ENCODE measurements around the gene SMARCC2.

Gene SMARCC2

GRCh38 chr12:56127888-56128669 lies 61.2 kb downstream of the SMARCC2 start, which contains the start of gene ESYT1 (continued):
- TF ChIP-seq CTCF (tag by site-specific recombination; IDR thresholded peaks at IDR 0.05), result peak; percentile 67; the same call in 1 of the 2 replicates
- TF ChIP-seq ZNF2 (tag by site-specific recombination; IDR thresholded peaks at IDR 0.05), result peak; percentile 50
- TF ChIP-seq ZBTB26 (tag by site-specific recombination; optimal IDR thresholded peaks at IDR 0.05), result no peak
- TF ChIP-seq ZNF621 (tag by site-specific recombination; IDR thresholded peaks at IDR 0.05), result no peak
- TF ChIP-seq ZNF114 (tag by site-specific recombination; IDR thresholded peaks at IDR 0.05), result no peak
- peak; percentile 46; the same call in 1 of the 2 replicates for TF ChIP-seq ZNF324 (tag by site-specific recombination; IDR thresholded peaks at IDR 0.05)
- peak; percentile 61 for TF ChIP-seq KLF9 (tag by site-specific recombination; IDR thresholded peaks at IDR 0.05; ENCODE audit: low read depth)

GRCh38 chr12:56127485-56127887 lies 61.8 kb downstream of the SMARCC2 start:
- Histone ChIP-seq H3K36me3 (ENCODE audit: control insufficient read depth in 2 of 2, insufficient read depth in 1 of 2, low read length in 2 of 2) (peaks cover 9 to 35% of the 10 kb centered on the region in 2 experiments; a peak in 2 of 3 replicates), H3K9me3 (ENCODE audit: control insufficient read depth, insufficient read depth, low read depth, low read length) (no peaks in the 10 kb centered on the region), H3K27ac (ENCODE audit: extremely low read depth, low read depth, low read length) (peak overlapping the region; percentile 1; the same call in 1 of the 2 replicates), H3K4me1 (ENCODE audit: control insufficient read depth, insufficient read depth, low read length) (peaks cover 9% of the 10 kb centered on the region), H3K4me3 (ENCODE audit: low read depth, low read length) (peak overlapping the region; percentile 21)
- POLR2A ChIA-PET, result interaction anchor here (0.6 to 3.8 kb wide), 28 partner anchors 9 to 501 kb away, joined by 3 to 99 read pairs (median 6); partner anchors contain the start of genes CNPY2, COQ10A, MYL6 and MYL6B
- CTCF ChIA-PET, result interaction anchor here (0.7 to 6.8 kb wide), 11 partner anchors 9 to 131 kb away, joined by 3 to 65 read pairs (median 4); partner anchors contain the start of genes MYL6, RPL41, SMARCC2 and ZC3H10
- TF ChIP-seq ZNF561 (tag by site-specific recombination; IDR thresholded peaks at IDR 0.05; ENCODE audit: borderline replicate concordance), result 0 out of 2 replicates have a peak, but pooled peaks have one; percentile 34
- TF ChIP-seq ZNF449 (tag by site-specific recombination; IDR thresholded peaks at IDR 0.05), result peak; percentile 39; the same call in 1 of the 2 replicates
- no peak for TF ChIP-seq ZNF488 (tag by site-specific recombination; IDR thresholded peaks at IDR 0.05)
- no peak for TF ChIP-seq ZNF692 (tag by site-specific recombination; IDR thresholded peaks at IDR 0.05)
- 0 out of 2 replicates have a peak, but pooled peaks have one; percentile 17 for TF ChIP-seq ZNF501 (tag by site-specific recombination; IDR thresholded peaks at IDR 0.05)
- no peak; the same call in 1 of the 2 replicates for TF ChIP-seq ZBTB20 (tag by site-specific recombination; IDR thresholded peaks at IDR 0.05)
- TF ChIP-seq ZNF747 (tag by site-specific recombination; IDR thresholded peaks at IDR 0.05), result no peak
- TF ChIP-seq MYNN (tag by site-specific recombination; IDR thresholded peaks at IDR 0.05; ENCODE audit: borderline replicate concordance), result no peak
- TF ChIP-seq ZNF792 (tag by site-specific recombination; IDR thresholded peaks at IDR 0.05), result no peak
- no peak; the same call in none of the 2 replicates for TF ChIP-seq ZNF600 (tag by site-specific recombination; IDR thresholded peaks at IDR 0.05)
- TF ChIP-seq SCRT1 (tag by site-specific recombination; IDR thresholded peaks at IDR 0.05; ENCODE audit: borderline replicate concordance), result no peak
- no peak for TF ChIP-seq ZNF670 (tag by site-specific recombination; IDR thresholded peaks at IDR 0.05; ENCODE audit: low read depth)
- no peak; the same call in none of the 2 replicates for TF ChIP-seq PRDM10 (tag by site-specific recombination; IDR thresholded peaks at IDR 0.05)
- no peak for TF ChIP-seq TCF7L2 (IDR thresholded peaks at IDR 0.05; ENCODE audit: borderline replicate concordance, low read depth, low read length)
- no peak for TF ChIP-seq ZNF558 (tag by site-specific recombination; IDR thresholded peaks at IDR 0.05)
- TF ChIP-seq ZNF677 (tag by site-specific recombination; IDR thresholded peaks at IDR 0.05), result no peak

All from HEK293 (cell line).